GM21515 (cell line): ENCODE measurements around the gene PDE1A.

ENCODE experiments used
- ATAC-seq: cut with Tn5 transposase; IDR thresholded peaks from one replicate; pipeline ENCODE4 v1.9.1; 2021; ENCODE audit not compliant: unreplicated experiment

Gene PDE1A

DNA sequence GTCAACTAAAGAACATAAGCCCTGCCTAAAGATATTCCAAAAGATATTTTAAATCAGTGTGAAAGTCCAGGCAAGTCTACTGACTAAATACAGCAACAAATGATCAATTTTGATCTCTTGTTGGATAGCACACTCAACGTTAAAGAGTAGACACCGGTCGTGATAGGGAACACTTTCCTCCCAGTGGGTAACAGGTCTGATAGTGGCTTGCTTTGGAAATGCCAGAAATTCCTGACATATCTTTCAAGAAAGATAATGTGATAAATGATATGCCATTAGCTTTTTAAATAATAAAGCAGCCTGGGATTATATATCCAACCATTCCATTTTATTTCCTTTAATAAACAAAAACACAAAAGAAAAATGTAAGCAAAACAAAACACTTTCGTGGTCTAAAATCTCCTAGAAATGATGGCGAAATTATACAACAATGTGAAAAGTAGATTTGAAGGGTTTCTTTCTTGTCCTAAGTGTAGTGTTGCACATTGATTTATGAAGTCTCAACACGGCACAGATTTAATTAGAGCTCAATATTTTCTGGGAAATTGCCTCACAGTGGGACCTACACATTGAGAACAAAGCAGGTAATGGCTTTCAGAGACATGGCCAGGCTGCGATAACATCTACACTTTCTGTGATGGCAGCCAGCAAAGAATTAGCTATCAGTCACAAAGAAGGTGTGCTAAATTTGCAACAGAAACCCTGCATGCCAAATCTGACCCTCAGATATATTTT, 282.6 kb downstream of the PDE1A start:
- ATAC-seq, result no peak

DNA sequence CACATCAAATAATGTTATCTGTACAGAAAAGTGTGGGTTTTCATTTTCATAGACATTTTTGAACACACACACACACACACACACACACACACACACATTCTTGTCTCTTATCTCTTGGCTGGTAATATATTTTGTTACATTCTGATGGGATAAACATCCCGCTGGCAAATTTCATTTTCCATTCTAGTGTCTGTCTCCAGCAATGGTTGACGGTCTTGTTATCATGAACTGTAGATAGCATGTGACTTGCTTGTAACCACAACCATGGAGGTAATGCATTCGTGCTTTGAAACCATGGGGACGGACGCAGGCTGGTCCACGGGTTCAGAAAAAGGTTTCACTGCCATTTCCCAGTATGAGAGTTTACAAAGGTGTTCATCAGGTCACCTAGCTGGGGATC, 284.8 kb downstream of the PDE1A start:
- no peak for ATAC-seq

DNA sequence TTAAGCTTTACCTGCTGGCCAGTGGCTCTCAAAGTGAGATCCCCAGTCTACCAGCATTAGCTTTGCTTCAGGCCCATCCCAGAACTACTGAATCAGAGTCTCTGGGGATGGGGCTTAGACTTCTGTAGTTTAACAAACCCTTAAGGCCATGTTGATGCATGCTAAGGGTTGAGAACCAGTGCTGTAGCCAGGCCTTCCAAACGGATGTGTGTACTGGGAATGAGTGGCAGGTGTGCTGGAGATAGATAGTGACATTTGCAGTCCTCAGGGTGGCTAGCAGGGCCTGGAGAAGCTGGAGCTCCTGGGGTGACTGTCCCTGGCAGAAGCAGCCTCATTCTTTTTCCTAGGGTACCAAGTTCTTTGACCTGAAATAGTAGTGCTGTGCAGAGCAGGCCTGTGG, 292.6 kb downstream of the PDE1A start:
- no peak for ATAC-seq

DNA sequence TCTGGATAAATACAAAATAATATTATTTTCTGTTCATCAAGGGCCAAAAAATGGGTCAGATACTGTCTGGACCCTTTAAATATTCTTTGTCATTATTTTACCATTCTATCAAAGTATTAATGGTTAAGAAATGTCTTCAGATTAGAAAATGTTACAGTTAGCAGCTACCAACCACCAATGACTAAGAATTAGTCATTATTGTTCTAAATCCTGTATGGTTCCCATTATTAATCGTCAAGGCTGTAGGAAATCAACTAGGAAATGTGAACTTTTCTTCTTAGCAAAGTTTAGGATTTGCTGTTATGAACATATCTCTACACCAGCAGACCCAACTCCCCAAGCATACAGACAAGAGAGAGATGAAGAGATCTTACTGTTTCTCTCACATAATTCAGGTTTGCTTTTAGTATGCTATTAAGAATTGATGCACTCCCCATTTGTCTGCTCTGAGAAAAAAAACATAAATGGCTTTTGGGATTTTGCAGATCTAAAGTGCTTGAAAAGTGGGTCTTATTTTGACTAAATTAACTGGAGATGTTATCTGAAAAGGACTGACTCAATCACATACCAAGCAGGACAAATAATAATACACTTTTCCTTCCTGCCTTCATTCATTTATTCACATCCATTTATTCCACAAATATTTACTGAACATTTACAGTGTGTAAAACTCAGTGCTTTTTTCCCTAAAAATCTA, 293.5 kb downstream of the PDE1A start:
- ATAC-seq, result no peak

DNA sequence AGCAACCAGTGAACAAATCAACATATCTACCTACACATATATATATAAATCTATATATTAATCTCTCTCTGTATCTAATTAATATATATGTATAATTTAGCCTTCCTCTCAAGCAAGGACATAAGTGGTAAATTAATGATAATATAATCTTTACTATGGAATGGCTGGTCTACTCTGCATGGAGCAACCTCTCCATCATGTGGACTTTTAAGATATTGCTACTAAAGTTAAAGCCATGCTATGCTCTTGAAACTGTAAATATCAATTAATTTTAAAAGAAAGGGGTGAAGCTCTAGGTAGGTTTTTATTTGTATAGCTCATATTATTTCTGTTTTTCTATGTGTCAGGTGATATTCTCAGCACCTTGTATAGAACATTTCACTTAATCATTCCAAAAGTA, 294.2 kb downstream of the PDE1A start:
- no peak for ATAC-seq

DNA sequence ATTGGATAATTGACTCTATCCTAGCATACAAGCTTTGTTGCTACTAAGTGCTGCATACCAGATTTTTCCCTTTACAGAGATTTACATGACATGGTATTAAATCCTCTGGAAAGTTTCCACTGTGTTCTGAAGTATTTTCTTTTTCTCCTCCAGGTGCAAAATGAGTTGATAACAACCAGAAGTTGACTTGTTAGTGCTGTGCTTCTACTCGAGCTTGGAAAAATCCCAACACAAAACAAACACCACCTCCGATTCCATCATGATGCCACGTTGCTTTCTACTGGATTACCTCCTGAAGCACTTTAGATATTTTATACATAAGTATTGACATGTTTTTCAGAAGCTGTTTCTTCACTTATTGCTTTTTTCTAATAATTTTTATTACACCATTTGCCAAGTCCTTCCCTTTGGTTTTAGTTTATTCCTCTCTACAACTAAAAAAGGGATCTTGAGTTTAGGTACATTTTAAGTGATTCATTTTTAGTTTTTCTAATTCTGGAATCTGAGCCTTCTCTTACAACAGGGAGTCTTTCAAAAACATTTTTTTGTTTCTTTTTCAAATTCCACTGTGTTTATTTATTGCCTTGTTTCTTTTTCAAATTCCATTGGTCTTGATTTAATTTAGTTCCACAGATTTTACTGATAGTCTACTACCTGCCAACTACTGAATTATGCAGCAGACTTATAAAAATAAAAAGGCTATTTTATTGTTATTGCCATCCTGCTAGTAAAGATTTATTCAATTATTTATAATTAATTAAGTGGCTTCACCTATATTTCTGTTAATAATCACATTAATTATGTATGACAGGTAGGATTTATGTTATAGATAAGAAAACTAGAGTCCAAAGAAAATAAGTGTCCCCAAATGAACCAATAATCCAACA, 297.8 kb downstream of the PDE1A start:
- no peak for ATAC-seq

DNA sequence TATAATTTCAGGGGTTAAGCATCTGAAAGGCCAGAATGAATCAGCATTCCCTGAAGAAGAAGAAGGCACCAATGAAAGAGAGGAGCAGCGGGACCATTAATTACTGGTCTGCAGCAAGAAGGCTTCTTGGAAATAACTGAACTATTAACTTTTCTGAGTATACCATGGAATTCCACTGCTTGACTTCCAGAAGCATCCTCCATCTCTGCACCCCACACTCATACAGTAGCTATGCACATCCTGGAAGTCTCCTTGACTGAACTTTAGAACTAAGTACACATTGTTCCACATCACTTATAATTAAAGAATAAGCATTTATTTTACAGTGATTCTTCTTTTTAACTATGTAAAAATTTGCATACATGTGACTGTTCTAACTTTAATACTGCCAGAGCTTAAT, 309.6 kb downstream of the PDE1A start:
- ATAC-seq, result no peak

DNA sequence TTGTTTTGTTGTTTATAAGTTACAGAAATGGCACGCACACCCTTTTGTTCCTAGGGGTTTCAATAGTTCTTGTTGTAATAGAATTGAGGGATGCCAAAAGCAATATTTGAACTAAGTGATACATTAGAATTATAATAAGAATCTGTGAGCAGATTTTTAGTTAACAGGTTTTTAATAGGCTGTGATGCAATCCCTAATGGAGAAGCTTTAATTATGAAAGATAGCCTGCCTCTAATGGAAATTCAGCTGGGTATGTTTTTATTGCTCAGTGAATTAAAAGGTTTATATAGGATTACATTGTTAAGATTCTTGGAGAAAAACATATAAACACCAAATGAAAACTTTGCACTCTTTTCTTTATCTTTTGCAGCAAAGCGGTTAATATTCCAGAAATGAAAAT, 310.1 kb downstream of the PDE1A start:
- no peak for ATAC-seq

DNA sequence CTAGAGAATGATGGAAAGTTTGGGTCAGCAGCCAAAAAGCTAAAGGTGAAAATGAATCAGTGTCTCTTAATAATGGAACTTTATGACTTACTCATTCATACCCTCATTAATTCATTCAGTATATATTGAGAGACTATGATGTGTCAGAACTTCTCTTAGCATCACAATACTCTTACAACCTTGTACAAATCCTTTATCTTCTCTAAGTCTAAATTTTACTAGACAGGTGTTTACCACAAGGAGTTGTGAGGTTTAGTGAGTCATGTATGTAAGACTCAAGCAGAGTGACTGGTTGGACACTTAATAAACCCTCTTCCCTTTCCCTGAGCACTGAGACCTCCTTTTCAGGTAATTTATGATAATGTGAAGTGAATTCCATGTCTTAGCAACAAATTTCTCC, 311.6 kb downstream of the PDE1A start:
- no peak for ATAC-seq

DNA sequence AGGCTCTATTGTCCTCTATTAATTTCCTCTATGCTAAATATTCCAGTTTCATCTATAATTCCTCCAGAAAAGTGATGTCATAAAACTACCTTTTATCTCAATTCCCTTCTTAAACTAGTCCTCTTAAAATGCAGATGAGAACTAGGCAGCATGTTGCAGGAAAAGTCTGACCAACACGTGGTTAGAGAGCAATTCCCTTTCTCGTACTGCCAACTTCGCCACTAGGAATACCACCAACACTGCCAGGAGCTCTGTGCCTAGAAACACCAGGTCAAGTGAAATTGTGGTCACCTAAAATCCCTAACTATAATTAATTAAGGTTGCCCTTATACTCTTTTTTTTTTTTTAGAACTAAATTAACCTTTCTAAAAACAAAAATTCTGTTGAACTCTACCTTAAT, 313.5 kb downstream of the PDE1A start:
- no peak for ATAC-seq

DNA sequence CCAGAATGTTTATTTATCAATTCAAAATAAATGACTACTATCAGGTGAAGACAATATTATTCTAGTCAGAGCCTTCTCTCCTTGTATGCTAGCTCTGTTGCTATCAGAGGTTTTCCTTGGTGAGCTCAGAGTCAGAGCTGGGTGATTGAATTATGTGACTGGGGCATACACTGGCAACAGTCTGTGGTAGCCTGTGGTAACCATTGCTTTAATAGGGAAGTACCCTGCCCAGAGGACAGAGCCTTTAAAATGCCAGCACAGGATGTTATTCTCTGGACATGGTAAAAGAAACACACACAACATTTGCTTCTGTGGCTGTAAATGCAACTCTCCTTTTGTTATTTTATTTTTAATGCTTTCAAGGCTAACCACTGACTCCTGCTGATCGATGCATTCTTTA, 316.5 kb downstream of the PDE1A start:
- ATAC-seq, result no peak

DNA sequence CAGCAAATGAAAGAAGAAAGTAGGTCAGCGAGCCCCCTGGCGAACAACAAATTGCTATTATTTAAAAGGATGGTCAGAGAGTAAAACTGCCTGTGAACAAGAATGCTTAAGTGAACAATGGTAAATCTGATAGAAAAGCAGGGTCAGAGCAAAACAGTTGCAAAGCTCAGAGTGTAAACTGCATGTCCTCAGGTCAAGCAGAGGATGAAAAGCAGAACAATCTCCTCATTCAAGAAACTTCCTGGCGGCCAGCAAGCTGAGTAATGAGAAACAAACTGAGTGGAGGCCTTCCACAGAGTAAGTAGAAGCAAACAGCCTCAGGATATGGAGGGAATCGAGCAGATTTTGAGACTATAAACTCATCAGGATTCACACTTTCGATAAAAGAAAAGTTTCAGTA, 323.3 kb downstream of the PDE1A start:
- no peak for ATAC-seq

DNA sequence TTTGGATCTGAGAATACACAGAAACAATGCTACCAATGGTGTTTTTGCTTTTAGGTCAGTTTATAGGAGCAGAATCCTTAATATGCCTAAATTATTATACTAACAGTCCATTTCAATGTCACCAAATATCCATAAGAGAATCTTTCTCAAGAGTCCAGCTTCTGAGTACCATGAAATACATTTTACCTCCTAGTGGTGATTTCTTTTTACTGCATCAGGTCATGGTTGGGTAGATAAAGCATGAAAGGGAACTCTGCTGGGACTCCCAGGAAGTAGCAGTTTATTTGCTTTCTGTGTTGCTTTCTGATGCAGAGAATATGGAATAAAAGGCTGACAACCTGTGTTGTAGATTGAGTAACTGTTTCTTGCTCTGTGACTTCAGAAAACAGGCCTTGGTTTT, 325.6 kb downstream of the PDE1A start:
- ATAC-seq, result no peak

DNA sequence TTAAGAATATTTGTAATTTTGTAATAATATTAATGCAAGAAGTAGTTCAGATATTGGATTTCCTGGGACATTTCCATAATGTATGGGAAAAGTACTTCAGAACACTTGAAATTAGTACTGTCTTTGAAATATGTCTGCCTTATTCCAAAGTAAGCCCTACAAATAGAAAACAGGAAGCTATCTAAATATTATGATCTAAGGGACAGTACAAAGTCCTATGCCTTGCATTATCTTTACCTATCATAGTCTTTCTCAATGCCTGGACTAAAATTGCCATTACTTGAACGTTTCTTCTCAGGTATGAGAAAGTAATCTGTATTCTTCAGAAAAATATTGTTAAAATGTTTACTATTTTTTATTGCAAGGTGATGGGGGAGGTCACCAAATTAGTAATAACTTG, 328.2 kb downstream of the PDE1A start:
- ATAC-seq, result no peak

DNA sequence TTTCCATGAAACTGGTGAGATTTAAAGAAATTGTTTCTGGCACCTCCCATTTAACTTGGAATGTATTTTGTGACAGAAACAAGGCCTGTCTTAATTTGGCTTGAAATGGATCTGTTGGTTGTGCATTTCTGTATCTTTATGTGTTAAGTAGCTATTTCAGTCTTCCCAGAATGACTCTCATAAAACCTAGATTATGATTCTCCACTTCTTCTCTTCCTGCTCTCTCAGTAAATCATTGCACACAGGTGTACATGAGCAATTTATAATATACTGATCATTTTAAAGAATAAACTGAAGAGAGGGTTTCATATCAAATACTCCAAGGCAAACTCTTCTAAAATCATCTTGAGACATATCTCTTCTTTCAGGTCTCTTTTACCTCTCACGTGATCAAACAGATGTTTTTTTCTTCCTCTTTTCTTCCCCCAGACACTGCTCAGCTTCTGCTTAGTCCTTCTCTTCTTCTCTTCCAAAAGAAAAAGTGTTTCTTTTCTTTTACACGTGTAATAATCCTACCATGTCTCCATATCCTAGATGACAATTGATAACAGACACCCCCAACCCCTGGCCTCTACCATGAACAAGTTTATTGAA, 329.2 kb downstream of the PDE1A start:
- no peak for ATAC-seq

DNA sequence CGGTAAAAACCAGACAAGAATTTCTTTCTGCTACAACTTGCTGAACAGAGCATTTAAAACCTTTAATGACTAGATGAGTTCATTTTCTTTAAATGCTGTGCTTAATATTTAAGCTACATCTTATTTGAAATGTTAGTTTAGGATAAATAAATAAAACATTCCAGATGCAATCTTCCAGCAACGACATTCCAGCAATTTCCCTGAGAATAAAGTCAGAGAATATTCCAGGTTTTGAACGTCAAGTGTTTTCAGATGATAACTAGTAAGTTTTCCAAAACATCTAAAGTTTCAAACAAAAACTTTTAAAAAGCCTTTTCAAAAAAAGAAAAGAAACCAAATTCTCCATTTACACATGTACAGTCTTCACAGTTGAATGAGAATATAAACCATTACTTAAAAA, 336.4 kb downstream of the PDE1A start:
- ATAC-seq, result no peak
